Fibroblast of the conjunctiva (primary cell): Measurements from ENCODE around the gene NEGR1.

Experiments
- DNase-seq: peaks from one replicate; pipeline ENCODE4 v3.0.0-alpha.2; 2010; ENCODE audit warnings: low read depth

NEGR1 gene

GRCh38 chr1:71778940-71779339 lies 503.4 kb downstream of the NEGR1 start:
- DNase-seq, result no peak

GRCh38 chr1:71777094-71777493 lies 505.2 kb downstream of the NEGR1 start:
- DNase-seq, result no peak

GRCh38 chr1:71774705-71775104 lies 507.6 kb downstream of the NEGR1 start:
- DNase-seq, result no peak

GRCh38 chr1:71770121-71770520 lies 512.2 kb downstream of the NEGR1 start:
- no peak for DNase-seq

GRCh38 chr1:71766748-71767147 lies 515.6 kb downstream of the NEGR1 start:
- no peak for DNase-seq

- no peak for DNase-seq
These were observed 519.7 kb downstream of the NEGR1 start for GRCh38 chr1:71762514-71763255.

- DNase-seq, result no peak
These were observed 526.9 kb downstream of the NEGR1 start for GRCh38 chr1:71755441-71755840.

- DNase-seq, result no peak
These were observed 528.6 kb downstream of the NEGR1 start for GRCh38 chr1:71753746-71754145.

- no peak for DNase-seq
These were observed 537.0 kb downstream of the NEGR1 start for GRCh38 chr1:71745326-71745725.

GRCh38 chr1:71743862-71744261 lies 538.5 kb downstream of the NEGR1 start:
- DNase-seq, result no peak

GRCh38 chr1:71738910-71739309 lies 543.4 kb downstream of the NEGR1 start:
- DNase-seq, result no peak

- no peak for DNase-seq
These were observed 544.1 kb downstream of the NEGR1 start for GRCh38 chr1:71738256-71738655.

- no peak for DNase-seq
These were observed 544.6 kb downstream of the NEGR1 start for GRCh38 chr1:71737768-71738167.

- DNase-seq, result no peak
These were observed 549.2 kb downstream of the NEGR1 start for GRCh38 chr1:71733121-71733520.

- DNase-seq, result no peak
These were observed 560.8 kb downstream of the NEGR1 start for GRCh38 chr1:71721532-71721931.

- no peak for DNase-seq
These were observed 563.0 kb downstream of the NEGR1 start for GRCh38 chr1:71719330-71719729.

- DNase-seq, result no peak
These were observed 565.2 kb downstream of the NEGR1 start for GRCh38 chr1:71717186-71717585.

- DNase-seq, result no peak
These were observed 570.9 kb downstream of the NEGR1 start for GRCh38 chr1:71711456-71711855.

- DNase-seq, result no peak
These were observed 576.2 kb downstream of the NEGR1 start for GRCh38 chr1:71706029-71706671.

GRCh38 chr1:71698186-71698585 lies 584.2 kb downstream of the NEGR1 start:
- DNase-seq, result no peak

GRCh38 chr1:71695821-71696220 lies 586.5 kb downstream of the NEGR1 start:
- DNase-seq, result no peak

- no peak for DNase-seq
These were observed 587.3 kb downstream of the NEGR1 start for GRCh38 chr1:71695084-71695483.

GRCh38 chr1:71693581-71693980 lies 588.8 kb downstream of the NEGR1 start:
- no peak for DNase-seq

GRCh38 chr1:71689635-71690034 lies 592.7 kb downstream of the NEGR1 start:
- DNase-seq, result no peak
